Osteoblast (primary cell): Measurements from ENCODE around the gene NOB1. TPM values are rescaled to one million over a fixed set of nuclear protein-coding genes. Genes with fewer than 3 reads are reported as not detected.

Experiments used
- DNase-seq: peaks from one replicate; pipeline ENCODE4 v3.0.0; 2011; ENCODE audit warnings: low spot score, mixed read lengths; ENCODE audit not compliant: insufficient read length; ENCODE audit errors: missing footprints
- H2AFZ ChIP-seq: 2 replicates; pipeline ENCODE4 v1.6.0; 2011; ENCODE audit warnings: mild to moderate bottlenecking, low read length
- H3K27ac ChIP-seq: 2 replicates; pipeline ENCODE4 v1.5.1; 2011; ENCODE audit warnings: mild to moderate bottlenecking, low read depth, low read length, moderate library complexity
- H3K27me3 ChIP-seq: 2 replicates; pipeline ENCODE4 v1.6.0; 2012; ENCODE audit warnings: mild to moderate bottlenecking, control low read depth, inconsistent platforms, low read length, moderate library complexity; ENCODE audit not compliant: insufficient read depth
- H3K36me3 ChIP-seq: 2 replicates; pipeline ENCODE4 v1.5.1; 2011; ENCODE audit warnings: mild to moderate bottlenecking, low read length, control low read depth, moderate library complexity; ENCODE audit not compliant: insufficient read depth
- H3K4me1 ChIP-seq: 2 replicates; pipeline ENCODE4 v1.5.1; 2011; ENCODE audit warnings: mild to moderate bottlenecking, low read length, control low read depth, moderate library complexity; ENCODE audit not compliant: insufficient read depth
- H3K4me2 ChIP-seq: 2 replicates; pipeline ENCODE4 v1.6.0; 2011; ENCODE audit warnings: mild to moderate bottlenecking, low read length; ENCODE audit not compliant: insufficient read depth
- H3K4me3 ChIP-seq: fragments of 200-600 bp; sonication (generic); 3 replicates; pipeline ENCODE4 v1.5.1; 2012; ENCODE audit warnings: mild to moderate bottlenecking, low read length, inconsistent platforms; ENCODE audit not compliant: insufficient read depth
- H3K79me2 ChIP-seq: 2 replicates; pipeline ENCODE4 v1.6.0; 2012; ENCODE audit warnings: mild to moderate bottlenecking, low read length, control low read depth, inconsistent platforms; ENCODE audit not compliant: insufficient read depth
- H3K9me3 ChIP-seq: 2 replicates; pipeline ENCODE4 v1.5.1; 2011; ENCODE audit warnings: low read depth, low read length, control low read depth
- H4K20me1 ChIP-seq: 2 replicates; pipeline ENCODE4 v1.6.0; 2012; ENCODE audit warnings: mild to moderate bottlenecking, low read length, control low read depth; ENCODE audit not compliant: insufficient read depth
- CTCF ChIP-seq: IDR thresholded peaks from 2 replicates; pipeline ENCODE4 v1.5.1; 2011; ENCODE audit warnings: mild to moderate bottlenecking, low read depth, low read length, moderate library complexity; ENCODE audit errors: extremely low read depth
- total RNA-seq: library from RNA; depleted of rRNA; stranded (reverse); fragments of >200 nt; gene quantifications from 2 replicates; pipeline ENCODE4 v1.2.3, GENCODE V29; 2012

NOB1 gene
- total RNA-seq, 1 donor = 35.5 TPM

GRCh38 chr16:69725480-69726312, 29.0 kb downstream of the NOB1 start:
- peaks cover 13% of the 10 kb centered on the region for H3K36me3 ChIP-seq
- H3K79me2 ChIP-seq = peaks cover 55% of the 10 kb centered on the region
- no peak for DNase-seq
- peak overlapping the region; percentile 85 for H2AFZ ChIP-seq
- H3K4me1 ChIP-seq = peaks cover 31% of the 10 kb centered on the region
- peak overlapping the region; percentile 81 for H3K27ac ChIP-seq
- peak overlapping the region; percentile 87 for H3K4me3 ChIP-seq
- no peaks in the 10 kb centered on the region for H3K9me3 ChIP-seq
- no peaks in the 10 kb centered on the region for H3K27me3 ChIP-seq
- peak overlapping the region; percentile 97 for H3K4me2 ChIP-seq
- H4K20me1 ChIP-seq = peaks cover 4% of the 10 kb centered on the region
- no peak for TF ChIP-seq CTCF

DNA sequence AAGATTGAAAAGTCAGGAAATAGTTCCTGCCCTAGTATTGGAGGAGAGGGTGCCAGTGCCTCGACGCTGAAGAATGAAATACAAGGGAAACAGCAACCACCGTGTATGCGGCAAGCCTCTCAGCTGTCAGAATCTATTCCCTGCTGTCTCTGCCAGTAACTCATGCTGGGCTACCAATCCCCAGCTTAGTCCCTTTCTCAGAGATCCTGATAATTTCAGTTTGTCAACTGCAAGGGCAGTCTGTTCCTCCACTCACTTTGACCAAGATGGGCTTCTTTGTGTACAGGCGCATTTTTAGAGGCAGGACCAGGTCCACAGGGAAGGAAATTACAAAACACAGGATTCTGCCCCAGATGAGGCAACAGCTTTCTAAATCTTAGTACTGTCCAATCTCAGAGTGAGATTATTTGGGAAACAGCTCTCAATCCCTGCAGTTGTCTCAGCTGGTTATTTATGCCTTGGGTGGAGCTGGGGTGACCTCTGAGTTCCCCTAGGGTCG, 29.7 kb downstream of the NOB1 start:
- Histone ChIP-seq H2AFZ (peak overlapping the region; percentile 25), H3K4me3 (peak overlapping the region; percentile 87), H3K79me2 (peaks cover 60% of the 10 kb centered on the region), H3K9me3 (no peaks in the 10 kb centered on the region), H3K4me1 (peaks cover 31% of the 10 kb centered on the region), H3K27ac (peak overlapping the region; percentile 81), H3K36me3 (peaks cover 18% of the 10 kb centered on the region), H3K4me2 (peak overlapping the region; percentile 97), H3K27me3 (no peaks in the 10 kb centered on the region), H4K20me1 (peaks cover 4% of the 10 kb centered on the region)
- DNase-seq = peak; percentile 70
- no peak for TF ChIP-seq CTCF

DNA sequence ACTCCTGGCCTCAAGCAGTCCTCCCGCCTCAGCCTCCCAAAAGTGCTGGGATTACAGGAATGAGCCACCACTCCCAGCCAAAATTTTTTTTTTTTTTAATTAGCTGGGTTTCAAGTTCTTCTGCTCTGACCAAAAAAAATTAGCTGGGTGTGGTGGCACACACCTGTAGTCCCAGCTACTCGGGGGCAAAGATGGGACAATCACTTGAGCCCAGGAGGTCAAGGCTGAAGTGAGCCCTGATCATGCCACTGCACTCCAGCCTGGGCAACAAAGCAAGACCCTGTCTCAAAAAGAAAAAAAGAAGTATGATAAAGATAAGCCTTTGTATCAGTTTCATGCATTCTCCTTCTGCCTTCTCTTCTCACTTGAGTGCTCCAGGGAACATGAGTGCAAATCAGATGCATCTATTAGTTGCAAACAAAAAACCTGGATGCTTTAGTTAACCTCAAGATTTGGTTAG, 30.3 kb downstream of the NOB1 start:
- no peak for DNase-seq
- peaks cover 63% of the 10 kb centered on the region for H3K79me2 ChIP-seq
- H3K36me3 ChIP-seq = peaks cover 20% of the 10 kb centered on the region
- no peak overlapping the region for H2AFZ ChIP-seq
- peak overlapping the region; percentile 87 for H3K4me3 ChIP-seq
- H4K20me1 ChIP-seq = peaks cover 4% of the 10 kb centered on the region
- no peaks in the 10 kb centered on the region for H3K27me3 ChIP-seq
- H3K9me3 ChIP-seq = no peaks in the 10 kb centered on the region
- peak overlapping the region; percentile 81 for H3K27ac ChIP-seq
- H3K4me1 ChIP-seq = peaks cover 31% of the 10 kb centered on the region
- peak overlapping the region; percentile 97 for H3K4me2 ChIP-seq
- TF ChIP-seq CTCF = no peak

DNA sequence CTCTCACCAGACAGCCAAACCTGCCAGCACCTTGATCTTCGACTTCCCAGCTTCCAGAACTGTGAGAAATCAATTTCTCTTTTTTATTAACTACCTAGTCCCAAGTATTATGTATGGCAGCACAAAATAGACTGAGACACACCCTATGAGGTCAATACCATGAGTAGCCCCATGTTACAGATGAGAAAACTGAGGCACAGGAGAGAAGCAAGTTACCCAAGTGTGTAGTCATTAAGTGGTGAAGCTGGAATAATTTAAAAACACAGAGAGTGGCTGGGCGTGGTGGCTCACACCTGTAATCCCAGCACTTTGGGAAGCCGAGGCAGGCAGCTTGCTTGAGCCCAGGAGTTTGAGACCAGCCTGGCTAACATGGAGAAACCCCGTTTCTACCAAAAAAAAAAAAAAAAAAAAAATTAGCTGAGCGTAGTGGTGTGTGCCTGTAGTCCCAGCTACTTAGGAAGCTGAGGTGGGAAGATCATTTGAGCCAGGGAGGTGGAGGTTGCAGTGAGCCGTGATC, 33.2 kb downstream of the NOB1 start:
- DNase-seq = no peak
- H4K20me1 ChIP-seq = peaks cover 7% of the 10 kb centered on the region
- TF ChIP-seq CTCF = no peak
- H3K4me3 ChIP-seq = no peak overlapping the region
- peaks cover 72% of the 10 kb centered on the region for H3K79me2 ChIP-seq
- H3K4me1 ChIP-seq = peaks cover 21% of the 10 kb centered on the region
- peaks cover 45% of the 10 kb centered on the region for H3K36me3 ChIP-seq
- no peak overlapping the region for H2AFZ ChIP-seq
- H3K4me2 ChIP-seq = no peak overlapping the region
- H3K9me3 ChIP-seq = no peaks in the 10 kb centered on the region
- no peak overlapping the region for H3K27ac ChIP-seq
- H3K27me3 ChIP-seq = no peaks in the 10 kb centered on the region
